NB4 (cell line): ENCODE data around the gene CKS1B.

Experiments
- POLR2A ChIP-seq: IDR thresholded peaks from 2 replicates; pipeline ENCODE4 v1.6.1; 2011; ENCODE audit warnings: mild to moderate bottlenecking; ENCODE audit not compliant: insufficient read length; ENCODE audit errors: extremely low read depth
- TF ChIP-seq, protein P1 (sequence below): IDR thresholded peaks from one replicate; pipeline ENCODE4 v1.5.1; 2012; ENCODE audit warnings: low read depth, low read length

DNA sequence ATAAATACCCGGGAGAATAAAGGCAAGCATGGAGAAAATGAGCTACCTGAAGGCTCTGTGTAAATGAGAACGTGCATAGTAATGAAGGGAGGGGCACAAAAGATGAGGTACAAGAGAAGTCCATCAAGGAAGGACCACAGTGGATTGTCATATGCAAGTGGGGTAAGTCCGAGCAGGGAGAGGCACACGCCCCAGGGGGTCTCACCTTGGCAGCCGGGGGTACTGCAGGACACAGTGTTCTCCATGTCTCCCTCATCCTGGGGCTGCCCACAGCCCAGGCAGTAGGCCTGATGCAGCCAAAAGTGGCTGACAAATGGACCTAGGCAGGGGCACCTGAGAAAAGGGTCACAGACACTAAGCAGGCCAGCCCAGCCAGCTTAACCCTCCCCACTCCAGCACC is 49.1 kb downstream of the CKS1B start:
- TF ChIP-seq, protein P1, sequence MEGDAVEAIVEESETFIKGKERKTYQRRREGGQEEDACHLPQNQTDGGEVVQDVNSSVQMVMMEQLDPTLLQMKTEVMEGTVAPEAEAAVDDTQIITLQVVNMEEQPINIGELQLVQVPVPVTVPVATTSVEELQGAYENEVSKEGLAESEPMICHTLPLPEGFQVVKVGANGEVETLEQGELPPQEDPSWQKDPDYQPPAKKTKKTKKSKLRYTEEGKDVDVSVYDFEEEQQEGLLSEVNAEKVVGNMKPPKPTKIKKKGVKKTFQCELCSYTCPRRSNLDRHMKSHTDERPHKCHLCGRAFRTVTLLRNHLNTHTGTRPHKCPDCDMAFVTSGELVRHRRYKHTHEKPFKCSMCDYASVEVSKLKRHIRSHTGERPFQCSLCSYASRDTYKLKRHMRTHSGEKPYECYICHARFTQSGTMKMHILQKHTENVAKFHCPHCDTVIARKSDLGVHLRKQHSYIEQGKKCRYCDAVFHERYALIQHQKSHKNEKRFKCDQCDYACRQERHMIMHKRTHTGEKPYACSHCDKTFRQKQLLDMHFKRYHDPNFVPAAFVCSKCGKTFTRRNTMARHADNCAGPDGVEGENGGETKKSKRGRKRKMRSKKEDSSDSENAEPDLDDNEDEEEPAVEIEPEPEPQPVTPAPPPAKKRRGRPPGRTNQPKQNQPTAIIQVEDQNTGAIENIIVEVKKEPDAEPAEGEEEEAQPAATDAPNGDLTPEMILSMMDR = no peak
- TF ChIP-seq POLR2A = no peak
